GM21786 (cell line): ENCODE measurements around the gene NSMCE3.

ENCODE experiments used
- ATAC-seq: cut with Tn5 transposase; IDR thresholded peaks from one replicate; pipeline ENCODE4 v1.9.1; 2021; ENCODE audit not compliant: unreplicated experiment

The NSMCE3 gene

GRCh38 chr15:29269485-29270168 lies at the start of gene NSMCE3:
NSMCE3 (minus strand) TSS chr15:29269822; CDS start chr15:29269705, 117 bp downstream.
- ATAC-seq: peak; percentile 82

- ATAC-seq: no peak
Measured at GRCh38 chr15:29316422-29316821, 46.8 kb upstream of the NSMCE3 start.

- ATAC-seq: no peak
Measured at GRCh38 chr15:29312387-29312786, 42.8 kb upstream of the NSMCE3 start.

- ATAC-seq: no peak
Measured at GRCh38 chr15:29311696-29312095, 42.1 kb upstream of the NSMCE3 start.

- peak; percentile 69 for ATAC-seq
Measured at GRCh38 chr15:29309139-29309538, 39.5 kb upstream of the NSMCE3 start.

GRCh38 chr15:29308299-29308698 lies 38.7 kb upstream of the NSMCE3 start:
- no peak for ATAC-seq

GRCh38 chr15:29305556-29305955 lies 35.9 kb upstream of the NSMCE3 start:
- no peak for ATAC-seq

- ATAC-seq: no peak
Measured at GRCh38 chr15:29302871-29303270, 33.2 kb upstream of the NSMCE3 start.

- no peak for ATAC-seq
Measured at GRCh38 chr15:29299784-29300183, 30.2 kb upstream of the NSMCE3 start.

- no peak for ATAC-seq
Measured at GRCh38 chr15:29299331-29299730, 29.7 kb upstream of the NSMCE3 start.

- ATAC-seq: no peak
Measured at GRCh38 chr15:29294732-29295325, 25.2 kb upstream of the NSMCE3 start.

GRCh38 chr15:29291067-29291845 lies 21.6 kb upstream of the NSMCE3 start:
- no peak for ATAC-seq

GRCh38 chr15:29289173-29289572 lies 19.6 kb upstream of the NSMCE3 start:
- ATAC-seq: no peak

GRCh38 chr15:29285386-29285785 lies 15.8 kb upstream of the NSMCE3 start:
- no peak for ATAC-seq

GRCh38 chr15:29283381-29283780 lies 13.8 kb upstream of the NSMCE3 start:
- no peak for ATAC-seq

- ATAC-seq: no peak
Measured at GRCh38 chr15:29280514-29280913, 10.9 kb upstream of the NSMCE3 start.

- ATAC-seq: no peak
Measured at GRCh38 chr15:29278436-29279105, 8.9 kb upstream of the NSMCE3 start.

- ATAC-seq: no peak
Measured at GRCh38 chr15:29276366-29276765, 6.7 kb upstream of the NSMCE3 start.

GRCh38 chr15:29275855-29276254 lies 6.2 kb upstream of the NSMCE3 start:
- no peak for ATAC-seq

- ATAC-seq: no peak
Measured at GRCh38 chr15:29274946-29275345, 5.3 kb upstream of the NSMCE3 start.

GRCh38 chr15:29272219-29272618 lies 2.6 kb upstream of the NSMCE3 start:
- no peak for ATAC-seq
